Measurements from ENCODE around the gene CNTLN. TPM values are rescaled to one million over a fixed set of nuclear protein-coding genes. Genes with fewer than 3 reads are reported as not detected.
"Not testable (repeated sequence)": the region's sequence is repeated elsewhere in the genome, so short reads cannot be mapped to it uniquely, and the experiment has no call there.

CNTLN gene
- total RNA-seq, 1 experiment from 2014 or later, result 6.3 TPM

DNA sequence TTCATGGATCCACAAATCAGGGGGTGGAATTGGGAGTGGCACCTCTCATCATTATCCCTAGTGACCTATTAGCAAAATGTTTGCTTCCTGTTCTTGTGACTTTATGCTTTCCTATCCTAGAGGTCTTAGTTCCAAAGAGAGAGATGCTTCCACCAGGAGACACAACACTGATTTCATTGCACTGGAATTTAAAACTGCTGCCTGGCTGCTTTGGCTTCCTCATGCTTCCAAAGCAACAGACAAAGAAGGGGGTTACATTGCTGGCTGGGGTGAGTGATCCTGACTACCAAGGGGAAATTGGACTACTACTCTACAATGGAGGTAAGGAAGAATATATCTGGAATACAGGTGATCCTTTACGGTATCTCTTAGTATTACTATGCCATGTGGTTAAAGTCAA is 374.9 kb downstream of the CNTLN start:
- Histone ChIP-seq H3K4me3 (ENCODE audit: insufficient read depth, low read depth, low read length) (no peak overlapping the region), H3K36me3 (replicated peaks; ENCODE audit: control insufficient read depth, insufficient read depth, low read length) (no peaks in the 10 kb centered on the region), H3K27me3 (ENCODE audit: control insufficient read depth, insufficient read depth, low read length) (no peaks in the 10 kb centered on the region)
- no peak for DNase-seq

DNA sequence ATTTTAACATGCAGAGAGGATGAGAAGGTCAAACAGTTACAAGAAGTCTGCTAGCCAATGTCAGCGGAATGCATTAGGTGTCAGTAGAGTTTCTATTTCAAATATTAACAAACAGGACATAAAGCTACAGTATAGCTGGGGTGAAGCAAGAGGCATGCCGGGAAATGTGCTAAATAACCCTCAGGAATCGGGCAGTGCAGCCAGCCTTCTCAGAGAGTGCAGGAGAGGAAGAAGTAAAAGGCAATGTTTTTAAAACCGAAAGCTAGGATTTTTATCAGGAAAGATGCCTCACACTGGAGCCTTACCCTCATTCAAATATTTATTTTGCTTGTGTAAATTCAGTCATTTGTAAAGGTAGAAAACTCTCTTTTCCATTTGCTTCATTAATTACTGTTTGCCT is 384.9 kb downstream of the CNTLN start:
- no peak for DNase-seq
- Histone ChIP-seq H3K36me3 (replicated peaks; ENCODE audit: control insufficient read depth, insufficient read depth, low read length) (no peaks in the 10 kb centered on the region), H3K4me3 (ENCODE audit: insufficient read depth, low read depth, low read length) (no peak overlapping the region), H3K27me3 (ENCODE audit: control insufficient read depth, insufficient read depth, low read length) (no peaks in the 10 kb centered on the region)

DNA sequence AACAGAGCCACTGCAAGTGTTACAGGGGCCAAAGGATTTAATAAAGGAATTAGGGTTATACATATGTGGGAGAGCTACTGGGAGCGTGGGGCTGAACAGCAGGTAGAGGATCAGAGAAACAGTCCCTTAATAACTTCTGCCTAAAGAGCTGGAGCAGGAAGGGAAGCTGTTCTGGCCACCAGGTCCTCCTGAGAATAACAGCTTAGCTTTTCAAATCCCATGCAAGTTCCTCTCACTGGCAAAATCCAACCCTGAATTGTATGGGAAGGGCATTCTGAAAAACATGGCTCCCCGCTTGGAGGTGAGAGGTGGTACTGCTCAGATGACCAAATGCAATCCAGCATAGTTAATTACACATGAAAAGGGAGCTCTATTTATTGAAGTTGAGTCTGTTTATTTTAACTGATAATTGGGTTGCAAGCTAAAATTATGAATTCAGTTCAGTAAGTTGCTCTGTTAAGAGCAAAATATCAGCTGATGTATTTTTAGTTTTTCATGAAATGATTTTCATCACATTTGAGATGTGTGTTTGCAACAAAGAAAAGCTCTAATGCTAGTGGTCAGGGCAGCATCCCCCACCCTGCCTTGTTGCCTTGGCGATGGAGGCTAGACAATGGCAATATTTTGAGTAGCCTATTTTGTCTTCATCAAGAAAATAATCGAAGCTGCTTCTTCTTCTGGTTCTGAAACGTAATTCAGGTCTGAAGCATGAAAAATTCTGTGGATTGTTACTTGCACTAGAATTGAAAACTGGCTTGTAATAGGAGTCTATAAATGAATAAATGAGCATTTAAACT is 385.6 kb downstream of the CNTLN start:
- no peaks in the 10 kb centered on the region for H3K36me3 ChIP-seq (replicated peaks; ENCODE audit: control insufficient read depth, insufficient read depth, low read length)
- no peaks in the 10 kb centered on the region for H3K27me3 ChIP-seq (ENCODE audit: control insufficient read depth, insufficient read depth, low read length)
- DNase-seq, result peak; percentile 28
- H3K4me3 ChIP-seq (ENCODE audit: insufficient read depth, low read depth, low read length), result no peak overlapping the region

DNA sequence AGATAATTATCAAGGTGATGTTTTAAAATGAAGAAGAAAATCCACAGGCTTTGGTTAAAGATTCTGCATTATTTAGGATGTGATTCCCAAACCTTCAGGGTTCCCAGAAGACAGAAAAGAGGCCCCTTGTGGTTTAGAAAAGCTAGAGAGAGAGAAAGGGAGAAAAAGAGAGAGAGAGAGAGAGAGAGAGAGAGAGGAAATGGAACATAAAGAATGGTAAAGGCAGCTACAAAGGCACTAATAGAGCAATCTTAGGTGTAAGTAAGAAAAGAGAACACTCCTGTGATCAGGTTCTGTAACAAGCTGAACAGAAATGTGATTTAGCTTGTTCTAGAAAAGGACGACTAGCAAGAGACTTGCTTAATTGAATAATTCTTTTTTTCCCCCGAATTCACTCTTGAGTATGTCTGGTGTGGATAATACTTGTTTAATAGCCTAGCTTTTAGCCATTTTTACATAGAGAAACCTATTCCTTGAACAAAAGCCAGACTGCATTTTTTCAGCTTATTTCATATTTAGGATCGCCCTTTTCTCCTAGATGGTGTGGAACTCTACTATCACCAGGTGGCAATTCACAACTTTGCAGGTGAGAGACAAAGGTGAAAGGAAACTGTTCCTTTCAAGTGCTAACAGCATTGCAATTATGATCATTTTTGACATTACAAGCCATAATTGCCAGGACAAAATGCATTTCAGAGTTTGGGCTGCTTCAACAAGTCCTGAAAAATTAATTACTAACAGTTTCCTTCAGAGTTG is 386.4 kb downstream of the CNTLN start:
- Histone ChIP-seq H3K27me3 (ENCODE audit: control insufficient read depth, insufficient read depth, low read length) (no peaks in the 10 kb centered on the region), H3K4me3 (ENCODE audit: insufficient read depth, low read depth, low read length) (no peak overlapping the region), H3K36me3 (replicated peaks; ENCODE audit: control insufficient read depth, insufficient read depth, low read length) (no peaks in the 10 kb centered on the region)
- no peak for DNase-seq

DNA sequence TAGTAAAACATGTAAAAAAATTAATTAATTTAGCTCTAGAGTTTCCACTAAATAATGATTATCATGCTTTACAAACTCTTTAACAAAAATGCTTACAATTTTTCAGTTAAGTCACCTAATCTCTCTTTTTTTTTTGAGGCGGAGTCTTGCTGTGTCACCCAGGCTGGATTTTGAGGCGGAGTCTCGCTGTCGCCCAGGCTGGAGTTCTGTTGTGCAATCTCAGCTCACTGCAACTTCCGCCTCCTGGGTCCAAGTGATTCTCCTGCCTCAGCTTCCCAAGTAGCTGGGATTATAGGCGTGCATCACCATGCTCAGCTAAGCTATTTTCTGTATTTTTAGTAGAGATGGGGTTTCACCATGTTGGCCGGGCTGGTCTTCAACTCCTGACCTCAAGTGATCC is 391.9 kb downstream of the CNTLN start:
- H3K4me3 ChIP-seq (ENCODE audit: insufficient read depth, low read depth, low read length); DNase-seq; H3K27me3 ChIP-seq (ENCODE audit: control insufficient read depth, insufficient read depth, low read length); H3K36me3 ChIP-seq (replicated peaks; ENCODE audit: control insufficient read depth, insufficient read depth, low read length): not testable (repeated sequence)

DNA sequence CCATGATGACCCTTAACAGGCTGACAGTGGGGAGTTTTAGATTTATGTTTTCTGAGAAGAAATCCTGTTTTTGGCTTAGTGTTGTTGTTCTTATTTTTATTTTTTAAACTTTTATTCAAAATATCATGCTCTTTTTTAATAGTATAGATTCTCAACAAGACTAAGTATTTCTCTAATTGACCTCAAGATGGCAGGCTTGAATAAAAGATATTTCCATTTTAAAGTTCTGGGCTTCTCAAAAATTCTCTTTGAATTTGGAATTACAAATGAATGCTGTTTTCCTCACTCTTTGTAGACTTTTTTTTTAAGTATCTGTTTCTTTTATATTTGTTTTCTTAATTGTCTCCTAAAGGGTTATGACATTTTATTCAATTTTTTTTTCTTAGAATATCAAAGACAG is 394.0 kb downstream of the CNTLN start:
- no peak for DNase-seq
- no peaks in the 10 kb centered on the region for H3K36me3 ChIP-seq (replicated peaks; ENCODE audit: control insufficient read depth, insufficient read depth, low read length)
- no peak overlapping the region for H3K4me3 ChIP-seq (ENCODE audit: insufficient read depth, low read depth, low read length)
- H3K27me3 ChIP-seq (ENCODE audit: control insufficient read depth, insufficient read depth, low read length), result no peaks in the 10 kb centered on the region

DNA sequence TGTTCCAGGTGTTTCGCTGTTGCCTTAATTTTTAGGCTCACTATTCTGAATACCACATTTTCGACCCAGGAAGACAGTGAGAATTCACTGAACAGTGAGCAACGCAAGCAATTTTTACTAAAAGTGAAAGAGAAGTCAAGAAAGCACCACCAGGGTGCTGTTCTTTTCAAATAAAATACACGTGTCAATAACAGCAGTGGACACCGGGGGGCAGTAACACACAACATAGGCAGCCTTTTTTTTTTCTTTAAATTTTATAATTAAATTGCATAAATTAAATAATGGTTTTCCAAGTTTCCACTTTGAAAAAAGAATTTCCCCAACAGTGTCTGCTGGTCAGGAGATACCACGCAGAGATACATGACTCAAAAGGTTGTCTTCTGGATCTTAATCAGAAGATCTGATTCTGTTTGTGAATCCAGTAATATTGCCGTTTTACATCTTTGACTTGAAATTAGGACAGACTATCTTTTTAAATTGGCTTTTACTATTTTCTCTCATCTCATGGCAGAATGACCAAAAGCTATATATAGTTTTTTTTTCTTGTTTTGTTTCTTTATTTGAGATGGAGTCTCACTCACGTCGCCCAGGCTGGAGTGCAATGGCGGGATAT is 396.9 kb downstream of the CNTLN start:
- Histone ChIP-seq H3K4me3 (ENCODE audit: insufficient read depth, low read depth, low read length) (no peak overlapping the region), H3K36me3 (replicated peaks; ENCODE audit: control insufficient read depth, insufficient read depth, low read length) (no peaks in the 10 kb centered on the region), H3K27me3 (ENCODE audit: control insufficient read depth, insufficient read depth, low read length) (no peaks in the 10 kb centered on the region)
- DNase-seq, result peak; percentile 51

DNA sequence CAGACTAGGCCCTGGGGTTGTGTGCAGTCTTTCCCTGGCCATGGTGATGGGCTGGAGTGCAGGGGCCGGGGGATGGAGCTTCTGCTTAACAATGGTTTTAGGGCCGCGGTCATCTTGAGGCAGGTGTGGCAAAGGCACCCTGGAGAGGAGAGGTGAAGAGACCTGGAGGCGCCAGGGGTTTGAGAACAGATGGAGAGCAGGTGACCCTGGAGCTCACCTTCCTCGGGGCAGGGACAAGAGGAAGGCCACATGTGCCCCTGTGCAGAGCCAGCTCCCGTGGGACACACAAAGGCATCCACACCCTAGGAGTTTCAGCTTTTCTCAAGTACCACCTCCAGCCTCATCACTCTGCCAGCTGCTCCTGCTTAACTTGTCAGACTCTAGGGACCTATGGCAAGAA is 397.6 kb downstream of the CNTLN start:
- Histone ChIP-seq H3K27me3 (ENCODE audit: control insufficient read depth, insufficient read depth, low read length) (no peaks in the 10 kb centered on the region), H3K36me3 (replicated peaks; ENCODE audit: control insufficient read depth, insufficient read depth, low read length) (no peaks in the 10 kb centered on the region), H3K4me3 (ENCODE audit: insufficient read depth, low read depth, low read length) (no peak overlapping the region)
- DNase-seq, result no peak

DNA sequence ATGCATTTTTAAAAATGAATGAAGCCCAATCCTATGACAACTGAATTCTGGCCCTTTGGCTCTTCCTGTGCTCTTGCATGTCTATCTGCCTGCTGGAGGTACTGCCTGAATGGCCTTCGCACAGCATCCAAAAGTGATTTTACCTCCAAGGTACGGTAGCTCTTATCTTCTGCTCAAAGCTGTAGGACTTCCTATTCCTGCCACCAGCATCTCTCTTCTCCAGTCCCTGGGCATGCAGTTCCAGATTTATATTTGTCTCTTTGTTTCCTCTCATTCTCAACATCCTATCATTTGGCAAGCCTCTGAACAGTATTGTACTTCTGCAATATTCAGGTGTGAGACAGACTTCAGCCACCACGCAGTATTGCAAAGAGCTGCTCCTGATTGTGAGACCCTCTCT is 400.3 kb downstream of the CNTLN start:
- Histone ChIP-seq H3K27me3 (ENCODE audit: control insufficient read depth, insufficient read depth, low read length) (no peaks in the 10 kb centered on the region), H3K4me3 (ENCODE audit: insufficient read depth, low read depth, low read length) (no peak overlapping the region), H3K36me3 (replicated peaks; ENCODE audit: control insufficient read depth, insufficient read depth, low read length) (no peaks in the 10 kb centered on the region)
- DNase-seq, result no peak

DNA sequence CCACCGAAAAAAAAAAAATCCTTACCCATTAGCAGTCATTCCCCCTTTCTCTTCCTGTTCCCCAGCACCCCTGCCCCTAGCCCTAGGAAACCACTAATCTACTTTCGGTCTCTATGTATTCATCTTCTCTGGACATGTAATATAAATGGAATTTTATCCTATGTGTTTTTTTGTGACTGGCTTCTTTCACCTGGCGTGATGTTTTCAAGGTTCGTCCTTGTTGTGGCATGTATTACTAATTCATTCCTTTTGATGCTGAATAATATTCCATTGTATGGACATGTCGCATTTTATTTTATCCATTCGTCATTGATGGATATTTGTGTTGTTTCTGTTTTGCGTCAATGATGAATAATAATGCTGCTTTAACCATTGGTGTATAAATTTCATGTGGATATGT is 401.2 kb downstream of the CNTLN start:
- Histone ChIP-seq H3K27me3 (ENCODE audit: control insufficient read depth, insufficient read depth, low read length) (no peaks in the 10 kb centered on the region), H3K4me3 (ENCODE audit: insufficient read depth, low read depth, low read length) (no peak overlapping the region), H3K36me3 (replicated peaks; ENCODE audit: control insufficient read depth, insufficient read depth, low read length) (no peaks in the 10 kb centered on the region)
- DNase-seq, result no peak

DNA sequence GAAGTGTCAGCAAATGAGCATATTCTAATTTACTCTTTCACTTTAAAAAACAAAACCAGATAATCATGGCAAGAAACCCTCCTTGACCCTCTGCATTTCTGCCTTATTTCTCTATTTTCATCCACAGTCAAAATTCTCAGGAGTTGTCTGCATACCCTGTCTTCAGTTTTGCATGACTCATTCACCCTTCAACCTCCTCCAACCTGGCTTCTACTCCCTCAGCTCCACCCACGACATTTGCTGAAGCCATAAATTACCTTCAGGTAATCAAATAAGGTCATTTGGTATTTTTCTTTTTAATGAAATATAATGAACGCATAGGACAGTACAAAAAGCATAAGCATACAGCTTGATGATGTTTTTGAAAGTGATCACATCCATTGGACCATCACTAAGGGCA is 416.2 kb downstream of the CNTLN start:
- no peak for DNase-seq
- no peaks in the 10 kb centered on the region for H3K36me3 ChIP-seq (replicated peaks; ENCODE audit: control insufficient read depth, insufficient read depth, low read length)
- no peaks in the 10 kb centered on the region for H3K27me3 ChIP-seq (ENCODE audit: control insufficient read depth, insufficient read depth, low read length)
- H3K4me3 ChIP-seq (ENCODE audit: insufficient read depth, low read depth, low read length), result no peak overlapping the region

Data from H7 (cell line).